ENCODE data around the gene RHOG.

The RHOG gene

DNA sequence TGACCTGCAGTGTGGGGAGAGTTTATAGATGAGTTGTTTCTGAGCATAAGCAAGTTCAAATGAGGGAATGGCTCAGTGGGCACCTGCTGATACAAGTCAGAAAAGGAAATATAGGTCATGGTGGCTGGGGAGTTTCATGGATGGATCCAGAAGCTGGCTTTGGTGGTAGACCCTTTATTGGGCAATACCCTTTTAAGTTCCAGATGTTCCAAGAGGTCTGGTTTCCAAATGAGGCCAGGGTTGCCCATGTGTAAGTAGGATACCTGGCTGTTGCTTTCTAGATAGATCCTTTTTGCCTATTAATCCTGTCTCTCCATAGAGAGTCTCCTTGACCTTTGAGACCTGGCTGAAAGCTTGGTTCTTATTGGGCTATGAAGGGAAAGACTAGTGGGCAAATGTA lies 16.9 kb upstream of the RHOG start:
- no peak for DNase-seq

DNA sequence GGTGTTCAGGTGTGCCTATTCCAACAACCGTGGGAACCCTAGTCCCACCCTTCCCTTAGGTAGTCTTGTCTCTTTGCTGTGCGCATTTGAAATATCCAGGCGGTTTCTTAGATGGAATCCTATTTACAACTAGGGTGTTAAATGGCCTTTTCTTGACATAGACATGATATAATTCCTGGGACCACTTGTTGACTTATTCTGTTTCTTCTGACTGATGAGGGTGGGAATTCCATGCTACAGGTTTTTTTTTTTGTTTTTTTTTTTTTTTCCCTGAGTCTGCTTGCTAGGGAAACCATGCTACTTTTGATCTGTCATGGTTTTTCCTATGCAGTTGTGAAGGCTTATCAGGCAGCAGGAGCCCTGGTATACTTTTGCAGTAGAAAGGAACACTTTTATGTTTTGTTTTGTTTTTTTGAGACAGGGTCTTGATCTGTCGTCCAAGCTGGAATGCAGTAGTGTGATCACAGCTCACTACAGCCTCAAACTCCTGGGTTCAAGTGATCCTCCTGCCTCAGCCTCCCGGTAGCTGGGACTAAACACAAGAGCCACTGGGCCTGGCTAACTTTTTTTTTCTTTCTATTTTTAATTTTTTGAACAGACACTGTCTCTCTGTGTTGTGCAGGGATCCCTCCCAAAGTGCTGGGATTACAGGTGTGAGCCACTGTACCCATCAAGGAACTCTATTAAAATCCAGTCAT lies 16.2 kb upstream of the RHOG start:
- DNase-seq = no peak

DNA sequence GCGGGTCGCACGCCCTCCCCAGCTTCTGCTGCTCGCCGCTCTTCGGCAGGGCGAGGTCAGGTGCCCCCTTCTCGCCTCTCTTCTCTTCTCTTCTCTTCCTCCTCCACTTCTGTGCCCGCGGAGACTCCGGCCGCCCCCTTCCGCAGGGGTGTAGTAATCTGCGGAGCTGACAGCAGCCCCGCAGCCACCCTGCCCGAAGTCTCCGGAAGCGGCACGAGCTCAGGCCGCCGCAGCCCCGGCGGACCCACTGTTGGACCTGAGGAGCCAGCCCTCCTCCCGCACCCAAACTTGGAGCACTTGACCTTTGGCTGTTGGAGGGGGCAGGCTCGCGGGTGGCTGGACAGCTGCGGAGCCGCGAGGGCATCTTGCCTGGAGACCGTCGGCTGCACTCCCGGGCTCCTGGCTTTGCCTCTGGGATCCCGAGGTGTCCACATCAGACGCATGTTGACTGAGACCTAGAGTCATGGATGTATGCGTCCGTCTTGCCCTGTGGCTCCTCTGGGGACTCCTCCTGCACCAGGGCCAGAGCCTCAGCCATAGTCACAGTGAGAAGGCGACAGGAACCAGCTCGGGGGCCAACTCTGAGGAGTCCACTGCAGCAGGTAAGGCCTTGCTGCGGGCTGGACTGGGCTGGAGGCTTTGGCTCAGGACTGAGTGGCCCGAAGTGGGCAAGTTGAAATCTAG lies 15.2 kb upstream of the RHOG start:
- no peak for DNase-seq

DNA sequence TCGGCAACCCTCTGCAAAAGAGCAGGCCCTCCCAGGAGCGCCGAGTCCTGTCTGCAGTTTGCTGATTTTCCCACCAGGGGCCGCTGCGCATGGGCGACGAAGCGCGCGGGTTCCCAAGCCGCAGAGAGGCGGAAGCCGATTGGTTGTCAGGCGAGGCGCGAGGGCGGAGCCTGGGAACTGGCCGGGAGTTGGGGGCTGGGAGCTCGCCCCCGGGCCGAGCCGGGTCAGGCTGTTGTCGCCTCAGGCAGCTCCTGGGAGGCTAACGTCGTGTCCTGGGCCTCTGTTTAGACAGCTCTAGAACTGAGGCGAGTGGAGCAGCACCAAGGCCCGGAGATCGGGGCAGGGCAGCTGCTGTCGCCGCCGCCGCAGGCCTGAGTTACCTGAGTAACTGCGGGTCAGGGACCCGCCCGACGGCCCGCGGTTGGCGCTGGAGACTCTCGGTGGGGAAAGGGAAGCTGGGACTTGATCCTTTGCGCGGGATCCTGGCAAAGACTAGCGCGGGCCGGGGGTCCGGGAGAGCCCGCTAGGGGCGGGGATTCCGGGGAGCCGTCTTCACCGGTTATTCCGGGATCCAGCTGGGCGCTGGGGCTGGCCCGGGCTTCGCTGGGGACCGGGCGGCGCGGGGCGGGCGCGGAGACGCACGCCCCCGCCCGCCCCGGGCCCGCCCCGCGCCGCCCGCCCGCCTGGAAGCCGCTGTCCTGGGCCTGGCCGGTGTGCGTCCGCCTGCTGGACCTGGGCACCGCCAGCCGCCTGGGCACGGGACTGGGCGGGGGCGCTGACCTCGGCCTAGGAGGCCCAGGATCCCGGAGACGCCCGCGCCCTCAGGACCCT lies 14.4 kb upstream of the RHOG start, which contains the start of gene STIM1:
Gene STIM1, plus strand, starts transcription at position 688 of the 831 bp plus-strand sequence. CDS start 607 bp downstream, outside the sequence.
- DNase-seq = peak; percentile 85

DNA sequence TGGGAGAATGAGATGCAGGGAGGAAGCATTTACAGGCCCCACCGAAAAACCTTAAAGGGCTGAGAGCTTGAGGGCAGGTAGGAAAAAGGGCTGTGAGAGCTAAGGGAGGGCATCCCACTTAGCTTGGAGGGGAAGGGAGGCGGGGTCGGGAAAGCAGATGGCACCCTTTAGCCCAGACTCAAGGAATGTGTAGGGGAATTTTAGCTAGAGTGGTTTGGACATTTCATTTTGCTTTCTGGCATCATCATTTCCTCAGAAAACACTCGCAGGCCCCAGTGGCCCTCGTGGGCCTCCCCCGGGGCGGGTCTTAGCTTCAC lies 13.9 kb upstream of the RHOG start:
- DNase-seq = no peak

DNA sequence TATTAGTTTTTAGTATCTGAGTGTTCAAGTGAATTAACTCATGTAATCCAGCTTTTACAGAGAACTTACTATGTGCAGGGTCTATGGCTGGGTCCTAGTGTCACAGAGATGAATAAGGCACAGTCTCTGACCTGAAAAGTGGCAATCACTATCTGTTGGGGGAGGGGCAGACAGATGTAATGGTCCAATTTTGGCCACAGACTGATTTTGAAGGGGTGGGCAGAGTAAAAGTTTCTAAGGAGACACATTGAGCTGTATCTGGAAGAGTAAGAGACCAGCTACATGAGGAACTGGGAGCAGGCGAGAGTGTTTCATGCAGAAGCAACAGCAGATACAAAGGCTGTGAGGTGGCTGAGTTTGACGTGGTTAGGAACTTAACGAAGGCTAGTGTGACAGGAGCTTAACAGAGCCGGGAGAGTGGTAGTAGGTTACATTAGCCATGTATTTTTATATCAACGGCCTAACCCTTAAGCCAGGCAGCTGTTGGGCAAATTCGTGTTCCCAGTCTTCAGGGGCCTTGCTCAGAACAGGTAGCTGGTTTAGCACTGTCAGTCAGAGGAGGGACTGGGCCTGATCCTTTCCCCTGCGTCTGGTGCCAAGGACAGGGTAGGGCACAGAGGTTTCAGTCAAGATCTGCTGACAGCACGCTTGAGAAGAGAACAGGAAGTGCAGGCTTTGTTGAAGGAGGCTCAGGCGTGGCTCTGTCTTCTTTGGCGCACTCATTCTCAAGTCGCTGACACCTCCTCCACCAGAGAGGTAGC lies 13.3 kb upstream of the RHOG start:
- DNase-seq = no peak

DNA sequence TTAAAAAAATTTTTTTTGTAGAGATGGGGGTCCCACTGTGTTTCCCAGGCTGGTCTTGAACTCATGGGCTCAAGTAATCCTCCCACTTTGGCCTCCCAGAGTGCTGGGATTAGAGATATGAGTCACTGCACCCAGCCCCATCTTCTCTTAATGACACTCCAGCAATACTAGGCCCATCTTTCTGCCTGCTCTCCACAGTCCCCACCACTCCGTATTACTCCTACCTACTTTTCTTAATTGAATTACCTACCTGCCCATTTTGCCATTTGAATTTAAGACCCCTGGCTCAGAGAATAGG lies 12.7 kb upstream of the RHOG start:
- DNase-seq = no peak

DNA sequence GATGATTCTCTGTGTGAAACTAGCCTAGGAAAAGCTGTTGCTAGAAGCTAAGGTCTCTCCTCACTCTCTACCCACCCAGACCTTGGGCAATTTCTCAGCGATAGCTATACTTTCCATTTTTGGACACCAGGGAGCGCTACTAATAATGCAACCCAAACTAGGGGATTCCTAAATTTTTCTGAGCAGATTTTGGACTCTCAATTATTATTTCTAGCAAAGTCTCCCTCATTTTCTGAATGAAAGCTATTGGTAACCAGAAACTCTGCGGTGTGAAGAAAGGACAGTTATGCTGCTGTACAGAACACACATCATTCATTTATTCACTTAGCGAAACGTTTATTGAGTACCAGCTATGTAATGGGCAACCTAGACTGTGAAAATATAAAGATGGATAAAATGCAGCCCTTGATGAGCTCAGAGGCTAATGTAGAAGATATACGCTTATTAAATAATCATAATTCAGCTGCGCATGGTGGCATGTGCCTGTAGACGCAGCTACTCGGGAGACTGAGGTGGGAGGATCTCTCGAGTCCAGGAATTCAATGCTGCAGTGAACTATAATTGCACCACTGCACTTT lies 8.6 kb upstream of the RHOG start:
- peak; percentile 14 for DNase-seq

DNA sequence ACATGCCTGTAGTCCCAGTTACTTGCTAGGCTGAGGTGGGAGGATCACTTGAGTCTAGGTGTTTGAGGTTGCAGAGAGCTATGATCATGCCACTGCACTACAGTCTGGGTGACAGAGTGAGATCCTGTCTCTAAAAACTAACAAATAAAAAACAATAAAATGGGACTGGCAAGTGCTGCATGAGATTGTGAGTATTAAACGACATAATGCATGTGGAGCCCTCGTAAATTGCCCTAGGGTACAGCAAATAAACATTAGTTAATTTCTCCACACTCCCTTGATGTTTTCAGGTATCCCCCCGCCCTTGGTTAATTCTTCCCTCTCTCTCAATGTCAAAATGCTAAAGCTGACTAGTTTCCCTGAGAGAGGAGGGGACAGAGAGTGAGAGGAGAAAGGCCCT lies 4.9 kb upstream of the RHOG start:
- DNase-seq = no peak

DNA sequence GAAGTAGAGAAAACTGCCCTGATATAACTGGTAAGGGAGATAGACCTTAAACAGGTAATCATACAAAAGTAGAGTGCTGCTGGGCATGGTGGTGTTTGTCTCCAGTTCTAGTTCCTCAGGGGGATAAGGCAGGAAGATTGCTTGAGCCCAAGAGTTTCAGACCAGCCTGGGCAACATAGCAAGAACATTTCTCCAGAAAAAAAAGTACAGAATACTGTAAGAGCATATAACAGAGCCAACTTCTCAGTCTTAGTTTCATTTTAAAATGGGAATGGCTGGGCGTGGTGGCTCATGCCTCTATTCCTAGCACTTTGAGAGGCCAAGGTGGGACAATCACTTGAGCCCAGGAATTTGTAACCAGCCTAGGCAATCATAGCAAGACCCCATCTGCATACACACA lies 4.5 kb upstream of the RHOG start:
- DNase-seq = no peak

DNA sequence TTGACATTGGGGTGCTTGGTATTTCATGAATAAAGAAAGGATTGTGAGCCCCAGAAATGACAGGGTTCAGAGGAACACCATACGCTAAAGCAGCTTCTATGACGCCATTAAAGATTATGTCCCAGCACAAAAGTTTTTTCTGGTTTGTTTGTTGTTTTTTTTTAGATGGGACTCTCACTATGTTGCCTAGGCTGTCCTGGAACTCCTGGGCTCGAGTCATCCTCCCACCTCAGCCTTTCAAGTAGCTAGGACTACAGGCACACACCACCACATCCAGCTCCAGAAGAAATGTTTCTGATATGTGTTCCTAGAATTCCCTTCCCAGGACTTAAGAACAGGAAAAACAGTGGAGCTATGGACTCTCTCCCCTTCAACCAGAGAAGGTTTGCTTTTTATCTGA lies 2.6 kb upstream of the RHOG start:
- DNase-seq = no peak

DNA sequence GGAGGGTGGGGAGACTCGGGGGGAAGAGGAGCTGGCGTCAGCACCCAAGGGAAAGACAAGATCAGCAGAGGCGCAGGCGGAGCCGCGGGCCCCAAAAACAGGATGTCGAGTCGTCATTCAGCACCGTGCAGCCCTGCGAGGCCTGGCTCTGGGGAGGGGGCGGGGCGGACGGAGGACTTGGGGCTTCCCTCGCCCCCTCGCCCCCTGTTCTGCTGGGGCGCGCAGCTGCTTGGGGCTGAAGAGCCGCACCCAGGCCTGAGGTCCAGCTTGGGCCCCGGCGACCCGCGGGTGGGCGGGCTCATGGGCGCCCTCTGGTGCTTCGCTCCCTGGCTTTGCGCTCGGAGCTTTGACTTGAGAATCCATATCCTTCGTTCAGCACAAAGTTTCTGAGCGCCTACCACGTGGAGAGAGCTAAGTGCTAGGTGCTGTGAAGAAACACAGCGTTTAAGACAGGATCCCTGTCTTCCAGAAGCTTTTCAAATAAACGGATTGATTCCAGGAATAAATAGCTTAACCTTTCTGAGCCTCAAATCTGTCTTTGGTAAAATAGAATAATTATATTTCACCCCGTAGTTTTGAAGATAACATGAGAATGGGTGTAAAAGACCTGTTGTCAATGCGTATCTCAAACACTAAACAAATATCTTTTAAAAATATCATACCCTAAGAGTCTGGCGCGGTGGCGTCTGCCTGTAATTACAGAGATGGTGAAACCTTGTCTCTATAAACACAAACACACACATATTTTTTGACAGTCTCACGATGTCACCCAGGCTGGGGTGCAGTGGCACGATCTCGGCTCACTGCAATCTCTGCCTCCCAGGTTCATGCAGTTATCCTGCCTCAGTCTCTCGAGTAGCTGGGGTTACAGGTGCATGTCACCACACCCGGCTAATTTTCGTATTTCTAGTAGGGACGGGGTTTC lies 929 bp upstream of the RHOG start:
- DNase-seq = peak; percentile 64

DNA sequence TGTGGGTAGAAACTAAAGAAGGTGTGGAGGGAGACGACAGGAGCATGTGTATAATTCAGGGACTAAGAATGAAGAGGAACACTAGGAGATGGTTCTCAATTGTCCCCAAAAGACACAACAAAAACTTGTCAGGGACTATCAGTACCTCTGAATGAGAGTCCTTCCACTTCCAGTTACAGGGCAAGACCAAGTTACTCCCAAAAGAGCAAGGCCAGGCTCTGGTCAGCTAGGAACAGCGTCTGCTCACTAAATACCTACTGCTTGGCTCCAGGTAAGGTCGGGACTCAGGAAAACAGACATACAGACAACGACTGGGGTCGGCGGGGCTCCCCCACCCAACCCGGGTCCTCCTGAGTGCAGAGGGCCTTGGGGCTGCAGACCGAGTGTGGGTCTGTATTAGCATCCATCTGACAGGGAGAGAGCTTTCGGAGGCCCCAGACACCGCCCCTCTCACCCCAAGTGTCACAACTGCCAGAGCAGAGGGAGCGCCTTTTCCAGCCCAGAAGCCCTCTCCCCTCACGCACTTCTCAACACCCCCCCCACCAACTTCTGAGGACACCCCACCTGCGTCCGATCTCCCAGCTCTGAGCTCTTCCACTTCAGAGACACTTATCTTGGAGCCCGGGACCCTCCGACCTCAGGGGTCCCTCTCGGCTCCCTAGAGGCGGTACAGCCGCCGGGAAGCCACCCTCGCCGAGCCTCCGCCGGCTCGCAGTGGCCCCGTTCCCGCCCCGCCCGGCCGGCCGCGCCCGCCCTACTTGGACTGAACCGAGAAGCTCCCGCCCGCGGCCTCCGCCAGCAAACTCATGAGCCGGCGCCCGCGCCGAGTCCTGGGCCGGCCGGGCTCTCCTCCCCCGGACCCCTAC lies 522 bp downstream of the RHOG start:
- DNase-seq = no peak

DNA sequence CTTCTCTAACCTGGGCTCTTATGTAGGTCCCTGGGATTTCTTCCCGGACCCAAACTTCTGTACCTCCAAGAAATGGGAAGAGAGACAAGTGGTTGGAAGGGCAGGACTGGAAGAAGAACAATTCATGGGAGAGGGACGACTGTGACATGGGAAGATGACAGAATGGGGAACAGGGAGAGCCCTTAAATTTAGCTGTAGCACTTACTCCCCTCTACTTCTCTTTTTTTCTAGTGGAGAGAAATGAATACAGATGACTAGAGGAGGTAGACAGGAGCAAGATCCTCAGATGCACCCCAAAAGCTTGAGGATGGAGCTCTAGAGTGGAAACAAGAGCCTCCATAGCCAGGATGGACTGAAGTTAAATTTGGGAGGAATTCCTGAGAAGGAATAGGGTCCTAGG lies 2.3 kb downstream of the RHOG start:
- no peak for DNase-seq

DNA sequence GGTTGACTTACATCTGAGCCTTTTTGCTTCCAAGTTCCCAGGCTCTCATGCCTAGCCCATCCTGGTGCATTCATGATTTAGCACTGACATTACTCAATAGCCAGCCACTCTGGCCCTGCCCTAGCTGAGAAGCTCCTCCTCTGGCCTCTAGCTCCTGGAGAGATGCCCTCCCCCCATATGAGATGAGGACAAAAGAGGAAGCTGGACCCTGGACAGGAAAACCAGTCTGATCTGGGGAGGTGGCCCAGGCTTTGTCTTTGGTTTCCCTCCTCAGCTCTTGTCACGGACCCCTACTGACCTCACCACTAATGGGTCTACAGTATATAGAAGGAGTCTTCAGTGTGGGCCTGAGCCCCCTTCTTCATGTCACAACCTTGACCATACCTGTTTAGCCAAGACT lies 3.0 kb downstream of the RHOG start:
- no peak for DNase-seq

DNA sequence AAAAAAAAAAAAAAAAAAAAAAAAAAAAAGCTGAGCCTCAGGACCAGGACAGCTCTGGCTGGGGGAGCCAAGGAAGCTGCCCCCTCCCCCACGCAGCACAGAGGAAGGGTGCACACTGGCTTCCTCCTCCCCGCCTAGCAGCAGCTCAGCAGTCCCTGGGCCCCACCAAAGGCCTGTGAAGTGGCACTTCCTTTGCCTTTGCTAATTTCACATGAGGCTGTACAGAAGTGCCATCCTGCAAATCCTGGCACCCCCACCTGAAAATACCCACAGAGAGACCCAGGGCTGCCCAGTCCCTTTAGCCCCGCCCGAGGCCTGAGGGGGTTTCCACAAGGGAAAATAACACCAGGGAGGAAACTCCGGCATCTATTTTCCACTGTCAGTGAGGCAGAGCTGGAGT lies 3.9 kb downstream of the RHOG start:
- no peak for DNase-seq

DNA sequence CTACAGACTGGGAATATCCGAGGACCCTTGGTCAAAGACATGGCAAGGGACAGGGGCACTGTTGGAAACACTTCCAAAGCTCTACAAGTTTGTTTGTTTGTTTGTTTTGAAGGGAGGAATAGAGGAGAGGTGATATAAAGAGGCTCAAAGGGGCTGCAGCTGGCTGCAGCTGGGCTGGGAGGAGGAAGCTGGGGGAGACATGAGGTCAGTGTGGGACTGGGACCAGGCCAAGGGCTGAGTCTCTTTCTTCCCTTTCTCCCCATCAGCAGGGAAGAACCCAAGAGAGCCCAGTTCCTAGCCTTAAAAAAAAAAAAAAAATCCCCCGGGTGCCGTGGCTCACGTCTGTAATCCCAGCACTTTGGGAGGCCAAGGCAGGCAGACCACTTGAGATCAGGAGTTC lies 5.0 kb downstream of the RHOG start:
- DNase-seq = no peak

DNA sequence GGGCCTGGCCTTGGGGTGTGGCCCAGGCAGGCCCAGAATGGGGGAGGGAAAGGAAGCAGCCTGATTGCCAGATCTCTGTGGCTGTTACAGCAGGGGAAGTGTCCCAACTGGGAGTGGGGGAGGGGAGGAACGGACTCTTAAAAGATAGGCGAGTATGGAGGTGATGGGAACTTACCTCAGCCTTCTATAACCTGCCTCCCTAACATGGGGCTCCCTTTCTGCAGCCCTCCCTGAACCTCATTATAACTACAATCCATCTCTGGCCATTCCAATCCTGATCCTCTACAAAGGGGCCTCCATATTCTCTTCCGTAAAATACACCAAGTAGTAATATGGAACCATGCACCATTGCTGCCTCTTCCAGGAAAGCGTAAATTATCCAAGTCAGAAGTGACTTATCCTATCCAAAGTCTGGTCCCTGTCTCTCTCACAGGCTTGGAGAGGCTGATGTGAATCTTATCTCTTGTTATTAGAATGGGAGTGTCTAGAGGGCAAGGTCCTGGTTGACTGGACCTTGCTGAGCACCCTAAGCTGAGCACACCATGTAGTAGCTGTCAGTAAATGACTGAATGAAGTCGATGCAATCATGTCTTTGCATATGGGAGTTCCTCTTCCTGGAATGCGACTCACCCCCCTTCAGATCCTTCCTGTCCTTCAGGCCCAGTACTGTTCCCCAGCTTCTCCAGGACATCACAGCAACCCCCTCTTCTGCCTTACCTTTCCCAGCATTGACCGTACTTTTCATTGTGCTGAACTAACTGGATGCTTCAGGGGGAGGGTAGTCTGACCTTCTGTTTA lies 5.9 kb downstream of the RHOG start:
- DNase-seq = no peak

DNA sequence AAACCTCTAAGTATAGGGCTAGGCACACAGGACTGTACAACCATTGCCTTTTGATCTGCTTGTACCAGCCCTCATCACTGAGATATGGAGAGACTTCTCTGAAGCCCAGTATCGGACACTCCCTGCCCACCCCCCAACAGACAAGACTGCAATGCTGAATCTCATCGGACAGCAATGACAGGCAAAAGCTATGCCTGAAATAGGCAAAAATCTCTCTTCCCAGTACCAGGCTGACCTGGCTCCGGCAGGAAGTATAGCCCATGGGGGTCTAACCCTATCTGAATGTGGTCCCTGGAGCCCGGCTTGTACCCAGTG lies 6.5 kb downstream of the RHOG start:
- no peak for DNase-seq

DNA sequence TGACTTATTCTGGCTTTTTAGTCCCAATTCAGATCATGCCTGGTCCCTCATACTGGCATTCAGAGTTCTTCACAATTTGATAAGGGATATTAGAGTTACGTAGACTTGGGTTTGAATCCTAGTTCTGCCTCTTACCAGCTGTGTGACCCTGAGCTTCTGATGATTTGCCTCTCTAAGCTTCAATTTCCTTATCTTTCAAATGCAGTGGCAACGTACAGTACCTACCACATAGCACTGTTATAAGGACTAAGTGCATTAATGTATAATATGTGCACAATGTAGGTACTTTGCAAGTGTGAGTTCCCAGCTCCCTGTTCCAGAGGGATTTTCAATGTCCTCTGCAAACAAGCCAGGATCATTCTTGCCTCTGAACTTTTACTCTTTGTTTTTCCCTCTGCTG lies 7.3 kb downstream of the RHOG start:
- no peak for DNase-seq

All from NCI-H446 treated with DMSO at 0.1 percent for 48 hours (cell line).